H4 (cell line): ENCODE results near the gene ADGRF4. TPM values are rescaled to one million over a fixed set of nuclear protein-coding genes. Genes with fewer than 3 reads are reported as not detected.

Experiments used
- DNase-seq: peaks from one replicate; pipeline ENCODE4 v3.0.0-alpha.2; 2015; ENCODE audit warnings: low spot score
- total RNA-seq: library from RNA; depleted of rRNA; stranded (reverse); fragments of >200 nt; shearing (Covaris generic); gene quantifications from 2 replicates; pipeline ENCODE4 v1.2.3, GENCODE V29; 2014; rRNA removed

ADGRF4 gene, protein sequence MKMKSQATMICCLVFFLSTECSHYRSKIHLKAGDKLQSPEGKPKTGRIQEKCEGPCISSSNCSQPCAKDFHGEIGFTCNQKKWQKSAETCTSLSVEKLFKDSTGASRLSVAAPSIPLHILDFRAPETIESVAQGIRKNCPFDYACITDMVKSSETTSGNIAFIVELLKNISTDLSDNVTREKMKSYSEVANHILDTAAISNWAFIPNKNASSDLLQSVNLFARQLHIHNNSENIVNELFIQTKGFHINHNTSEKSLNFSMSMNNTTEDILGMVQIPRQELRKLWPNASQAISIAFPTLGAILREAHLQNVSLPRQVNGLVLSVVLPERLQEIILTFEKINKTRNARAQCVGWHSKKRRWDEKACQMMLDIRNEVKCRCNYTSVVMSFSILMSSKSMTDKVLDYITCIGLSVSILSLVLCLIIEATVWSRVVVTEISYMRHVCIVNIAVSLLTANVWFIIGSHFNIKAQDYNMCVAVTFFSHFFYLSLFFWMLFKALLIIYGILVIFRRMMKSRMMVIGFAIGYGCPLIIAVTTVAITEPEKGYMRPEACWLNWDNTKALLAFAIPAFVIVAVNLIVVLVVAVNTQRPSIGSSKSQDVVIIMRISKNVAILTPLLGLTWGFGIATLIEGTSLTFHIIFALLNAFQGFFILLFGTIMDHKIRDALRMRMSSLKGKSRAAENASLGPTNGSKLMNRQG
- total RNA-seq, result 0.25 and 0.81 TPM in 2 replicates

DNA sequence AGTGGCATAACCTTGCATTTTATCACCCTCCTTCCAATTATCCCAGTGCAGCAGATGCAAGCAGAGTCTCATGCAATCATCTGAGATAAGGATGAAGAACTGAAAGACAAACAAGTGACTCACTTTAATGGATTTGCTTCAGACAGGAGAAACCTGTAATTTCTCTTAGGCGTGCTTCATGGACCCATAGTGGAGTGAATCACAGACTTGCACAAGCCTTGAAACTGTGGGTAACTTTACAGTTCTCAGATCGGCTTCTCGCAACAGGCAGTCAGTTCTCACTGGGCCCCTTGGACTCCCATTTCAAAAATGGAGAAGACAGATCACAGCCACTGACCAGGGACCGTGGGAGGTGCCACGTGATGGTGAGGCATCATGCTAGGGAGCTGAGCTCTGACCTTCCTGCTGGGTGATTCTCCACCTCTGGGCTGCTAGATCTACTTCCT is at the start of gene ADGRF4:
Gene ADGRF4, plus strand, starts transcription at position 239 of the 446 bp plus-strand sequence. CDS start 8,666 bp downstream, outside the sequence.
- DNase-seq, result peak; percentile 47

DNA sequence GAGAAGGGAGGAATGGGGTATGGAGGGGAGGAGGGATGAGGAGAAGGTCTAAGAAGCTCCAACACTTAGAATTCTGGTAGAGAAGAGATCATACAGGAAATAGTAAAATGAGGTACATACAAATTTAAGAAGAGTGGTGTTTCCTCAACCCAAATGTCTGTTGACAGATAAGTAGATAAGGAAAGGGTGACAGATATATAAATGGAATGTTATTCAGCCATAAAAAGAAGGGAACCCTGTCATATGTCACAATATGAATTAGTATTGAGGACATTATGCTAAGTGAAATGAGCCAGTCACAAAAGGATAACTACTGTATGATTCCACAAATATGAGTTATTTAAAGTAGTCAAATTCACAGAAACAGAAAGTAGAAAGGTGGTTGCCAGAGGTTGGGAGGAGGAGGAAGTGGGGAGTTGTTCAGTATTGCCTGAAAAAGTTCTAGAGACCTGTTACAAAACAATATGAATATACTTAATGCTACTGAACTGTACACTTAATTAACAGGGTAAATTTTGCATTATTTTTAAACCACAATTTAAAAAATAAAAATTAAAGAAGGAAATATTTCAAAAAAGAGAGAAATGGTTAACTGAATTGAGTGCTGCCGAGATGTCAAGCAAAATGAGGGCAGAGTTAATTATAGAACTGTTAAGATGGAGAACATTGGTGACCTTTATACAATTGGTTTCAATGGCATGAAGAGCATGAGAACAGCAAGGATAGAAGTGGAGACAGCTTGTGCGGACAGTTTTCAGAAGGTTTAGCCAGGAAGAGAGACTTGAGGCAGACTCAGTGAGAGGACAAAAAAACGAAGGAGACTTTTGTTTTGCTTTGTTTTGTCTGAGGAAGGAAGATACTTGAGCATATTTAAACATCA is 47.6 kb upstream of the ADGRF4 start:
- DNase-seq, result no peak

- DNase-seq, result no peak
These were observed 46.9 kb upstream of the ADGRF4 start for GRCh38 chr6:47651505-47651944.

DNA sequence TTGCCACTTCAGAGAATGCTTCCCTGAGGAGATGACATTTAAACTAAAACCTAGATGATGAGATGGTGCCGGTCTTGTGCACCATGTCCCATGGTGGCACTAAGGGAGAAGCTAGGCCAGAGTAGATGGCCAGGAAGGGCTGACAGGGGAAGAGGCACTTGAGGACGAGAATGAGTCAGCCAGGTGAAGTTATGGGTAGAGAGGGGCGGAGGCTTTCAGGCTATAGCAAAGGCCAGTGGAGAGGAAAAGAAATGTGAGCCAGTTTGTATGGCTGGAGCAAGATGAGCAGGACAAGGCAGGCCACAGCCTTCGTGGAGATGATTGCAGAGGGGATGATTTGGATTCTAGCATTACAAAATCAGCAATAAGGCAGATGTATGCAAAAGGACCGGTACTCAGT is 44.7 kb upstream of the ADGRF4 start:
- DNase-seq, result no peak

- DNase-seq, result no peak
These were observed 44.1 kb upstream of the ADGRF4 start for GRCh38 chr6:47654255-47654654.

DNA sequence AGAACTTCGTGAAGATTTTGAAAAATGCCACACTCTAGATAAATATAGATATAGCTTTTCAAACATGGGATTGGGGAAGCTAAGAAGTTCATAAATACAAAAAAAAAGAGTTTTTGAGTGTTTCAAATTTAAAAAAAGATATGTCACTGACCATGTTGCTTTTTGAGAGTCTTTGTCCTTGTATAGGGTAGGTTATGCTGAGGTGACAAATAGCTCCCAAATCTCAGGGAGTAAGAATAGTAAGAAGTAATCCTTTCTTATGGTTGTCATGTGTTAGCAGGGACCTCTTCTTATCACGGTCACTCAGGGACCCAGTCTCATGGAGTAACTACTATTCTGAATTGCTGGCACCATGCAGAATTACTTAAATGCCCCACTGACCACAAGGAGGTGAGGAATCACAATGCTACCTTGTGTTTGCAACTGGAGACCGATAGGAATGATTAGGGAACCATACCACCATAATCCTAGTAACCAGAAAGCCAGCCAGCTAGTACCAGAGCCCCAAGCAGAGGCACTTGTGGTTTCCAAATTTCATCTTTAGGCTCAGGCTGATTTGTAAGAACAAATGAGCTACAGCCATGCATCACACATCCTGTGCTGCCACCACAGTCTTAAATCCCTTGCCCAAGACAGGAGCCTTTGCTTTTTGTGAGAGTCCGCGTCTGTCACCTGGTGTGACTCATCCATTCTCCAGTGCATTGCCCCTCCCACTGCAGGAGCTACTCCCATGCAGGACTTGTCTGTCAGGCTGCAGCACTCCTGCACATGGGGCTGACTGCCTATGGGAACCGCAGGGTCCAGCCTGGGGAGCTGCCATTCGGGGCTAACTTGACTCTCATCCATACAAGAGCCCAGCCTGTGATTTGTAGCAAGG is 42.4 kb upstream of the ADGRF4 start:
- DNase-seq, result peak; percentile 80

- no peak for DNase-seq
These were observed 36.4 kb upstream of the ADGRF4 start for GRCh38 chr6:47661960-47662359.

GRCh38 chr6:47663462-47664216 is 34.7 kb upstream of the ADGRF4 start:
- DNase-seq, result no peak

DNA sequence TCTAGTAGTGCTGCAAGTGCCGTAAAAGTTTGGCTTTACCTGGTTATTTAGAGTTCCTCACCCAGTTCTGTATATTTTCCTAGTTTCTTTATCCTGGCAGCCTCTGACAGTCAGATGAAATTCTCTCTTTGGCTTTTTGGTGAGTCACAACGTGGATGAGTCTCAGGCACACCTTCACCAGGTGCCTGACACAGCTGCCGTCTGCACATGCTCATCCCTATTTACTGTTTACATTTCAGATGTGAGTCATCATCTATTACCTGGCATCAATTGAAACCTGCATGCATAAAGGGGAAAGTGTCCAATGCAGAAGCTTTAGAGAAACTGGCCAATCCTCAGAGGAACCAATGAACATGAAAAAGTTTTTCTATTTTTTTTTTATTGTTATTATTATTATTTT is 33.3 kb upstream of the ADGRF4 start:
- no peak for DNase-seq

DNA sequence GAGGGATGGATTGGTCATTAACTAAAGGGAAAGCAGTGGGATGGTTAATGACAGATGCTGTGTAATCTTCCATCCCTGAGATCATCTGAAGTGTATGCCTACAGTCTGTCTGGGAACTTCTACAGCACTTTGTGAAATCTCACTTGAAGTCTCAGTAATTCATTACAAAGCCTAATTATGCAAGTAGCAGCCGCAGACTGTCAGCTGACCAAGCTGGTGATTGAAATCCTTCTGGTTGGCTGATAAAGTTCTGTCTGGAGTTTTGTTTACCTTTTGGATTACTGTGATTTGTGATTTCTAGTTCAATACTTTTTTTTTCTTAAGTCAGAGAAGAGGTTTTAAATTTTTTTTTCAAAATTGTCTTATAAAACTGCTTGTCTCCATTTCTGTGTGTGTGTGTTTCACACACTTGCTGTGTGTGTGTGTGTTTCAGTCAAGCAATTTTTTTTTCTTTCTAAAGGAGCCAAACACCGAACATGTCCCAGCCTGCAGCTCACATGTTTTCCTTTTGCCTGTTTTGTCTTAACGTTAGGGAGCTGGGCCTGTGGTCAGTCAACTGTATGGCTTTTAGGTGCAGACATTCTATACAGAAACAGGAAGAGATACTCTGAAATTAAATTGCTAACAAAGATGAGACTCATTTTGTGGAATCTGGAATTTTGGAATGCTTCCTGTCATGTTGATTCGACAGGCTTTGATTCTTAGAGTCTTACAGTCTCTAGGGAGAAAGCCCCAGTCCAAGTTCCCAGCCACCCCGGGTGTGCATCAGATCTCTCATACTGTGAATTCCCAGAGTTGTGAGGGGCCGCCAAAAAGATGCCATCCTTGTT is 28.5 kb upstream of the ADGRF4 start:
- DNase-seq, result no peak

DNA sequence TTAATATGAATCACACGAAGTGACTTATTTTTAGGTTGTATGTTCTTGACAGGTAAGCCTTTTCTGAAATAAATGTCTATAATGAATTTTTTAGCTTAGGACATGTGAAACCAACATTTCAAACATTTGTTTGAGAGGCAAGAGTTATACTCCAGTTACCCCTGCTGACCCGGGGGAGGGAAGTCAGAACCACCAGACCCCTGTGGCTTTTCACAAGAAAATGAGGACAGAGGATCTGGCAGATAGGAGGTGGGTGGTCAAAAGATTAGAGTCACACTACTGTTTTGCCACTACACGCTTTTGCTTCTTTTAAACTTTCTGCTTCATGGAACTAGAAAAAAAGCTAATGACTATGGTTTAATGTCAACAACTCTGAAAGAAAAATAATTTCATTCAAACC is 27.5 kb upstream of the ADGRF4 start:
- no peak for DNase-seq

- DNase-seq, result no peak
These were observed 26.6 kb upstream of the ADGRF4 start for GRCh38 chr6:47671777-47672176.

DNA sequence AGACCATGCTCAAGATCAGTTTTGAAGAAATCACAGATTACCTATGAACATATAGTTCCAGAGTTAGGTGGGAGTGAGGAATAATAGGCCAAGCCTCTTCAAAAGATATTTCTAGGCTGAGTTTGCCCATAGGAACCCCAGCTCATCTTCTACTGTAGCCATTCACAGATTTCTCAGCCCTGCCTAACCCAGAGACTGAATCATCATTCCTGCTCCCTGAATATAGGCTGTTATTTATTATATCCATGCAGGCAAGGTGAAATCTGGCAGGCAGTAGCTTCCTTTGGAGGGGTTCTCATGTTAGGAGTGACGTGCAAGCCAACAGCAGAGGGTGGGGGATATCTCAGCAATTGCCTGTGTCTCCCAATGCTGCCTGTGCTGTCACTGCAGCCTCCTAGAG is 25.6 kb upstream of the ADGRF4 start:
- DNase-seq, result no peak

- no peak for DNase-seq
These were observed 23.7 kb upstream of the ADGRF4 start for GRCh38 chr6:47674673-47675072.

DNA sequence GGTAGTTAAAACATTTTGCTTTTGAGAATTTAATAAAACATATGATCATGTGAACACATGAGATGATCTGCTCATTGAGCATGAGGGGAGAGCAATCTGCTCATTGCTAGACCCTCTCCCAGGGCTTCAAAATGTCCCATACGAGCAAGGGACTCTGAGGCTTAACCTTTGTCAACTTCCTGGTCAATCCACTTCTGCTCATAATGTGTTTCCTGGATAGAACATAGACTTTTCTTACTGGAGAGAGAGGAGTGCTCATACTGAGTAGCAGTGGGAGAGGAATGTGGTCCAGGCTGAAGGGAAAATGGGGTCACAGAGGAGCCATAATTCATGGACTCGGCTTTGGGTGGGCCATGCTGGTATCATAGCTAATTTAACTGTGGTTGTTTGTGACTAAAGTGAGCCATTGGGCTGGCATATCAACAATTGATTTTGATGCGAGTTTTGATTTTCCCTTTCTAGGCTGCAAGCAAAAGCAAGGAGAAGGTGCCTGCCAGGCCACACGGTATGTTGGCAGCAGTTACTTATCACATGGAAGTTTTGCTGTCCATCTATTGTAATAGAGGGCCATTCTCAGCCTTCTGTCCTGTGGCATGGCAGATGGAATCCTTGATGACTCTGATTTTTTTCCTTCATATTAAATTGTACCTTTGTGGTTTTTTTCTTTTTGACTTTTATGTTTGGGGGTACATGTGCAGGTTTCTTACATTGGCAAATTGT is 20.8 kb upstream of the ADGRF4 start:
- no peak for DNase-seq

- DNase-seq, result no peak
These were observed 19.6 kb upstream of the ADGRF4 start for GRCh38 chr6:47678739-47679138.

GRCh38 chr6:47679322-47679906 is 19.0 kb upstream of the ADGRF4 start:
- no peak for DNase-seq

- DNase-seq, result no peak
These were observed 18.3 kb upstream of the ADGRF4 start for GRCh38 chr6:47680051-47680450.
